Fibroblast of lung (primary cell): ENCODE measurements around the gene TBATA.

Experiments
- EZH2 ChIP-seq: IDR thresholded peaks from 2 replicates; pipeline ENCODE4 v1.5.1; 2012; ENCODE audit warnings: low read length, control low read depth, mild to moderate bottlenecking; ENCODE audit errors: missing control alignments
- TF ChIP-seq, protein P1 (sequence below), 2 donors: IDR thresholded peaks in 1 of 2; conservative IDR thresholded peaks in 1 of 2; 1 replicate in 1 of 2; 2 replicates in 1 of 2; pipeline ENCODE4 v1.5.1; 2011 to 2012; ENCODE audit warnings: low read length in 2 of 2, control low read depth in 1 of 2, inconsistent platforms in 1 of 2, low read depth in 1 of 2, mild to moderate bottlenecking in 1 of 2

DNA sequence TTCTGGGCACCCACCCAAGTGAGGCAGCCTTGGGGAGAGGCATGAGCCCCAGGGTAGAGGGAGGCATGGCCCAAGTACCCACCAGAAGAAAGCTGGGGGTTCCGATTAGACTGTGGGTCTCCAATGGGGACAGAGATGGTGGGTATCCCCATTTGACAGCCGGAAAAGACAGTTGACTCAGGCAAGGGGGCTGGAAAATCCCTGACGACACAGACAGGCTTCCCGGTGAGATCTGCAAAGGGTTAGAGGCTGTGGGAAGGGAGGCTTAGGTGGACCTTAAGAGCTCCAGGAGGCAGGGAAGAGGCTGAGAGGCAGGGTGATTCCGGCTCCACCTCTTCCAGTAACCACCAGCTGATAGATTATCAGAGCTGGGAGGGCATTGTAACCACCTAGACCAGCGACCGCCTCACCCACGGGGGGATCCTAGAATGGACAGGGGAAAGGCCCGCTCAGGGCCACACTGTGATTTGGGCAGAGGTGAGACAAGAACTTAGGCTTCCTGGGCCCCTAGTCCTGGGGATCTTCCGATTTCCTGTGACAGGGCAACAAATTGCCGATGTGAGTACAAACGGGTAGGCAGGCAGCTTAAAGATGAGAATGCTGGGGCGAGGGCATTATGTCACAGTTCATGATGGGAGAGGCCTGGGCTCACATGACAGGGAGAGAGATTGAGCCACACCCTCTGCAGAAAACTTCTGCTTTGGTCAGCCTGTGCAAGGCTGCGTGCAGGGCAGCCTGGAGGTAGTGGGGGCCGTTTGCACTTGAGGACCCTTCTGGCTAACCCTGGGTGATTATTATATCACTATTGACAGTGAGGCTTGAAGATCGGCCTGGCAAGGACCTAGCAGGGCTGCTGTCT is 5.4 kb downstream of the TBATA start:
- TF ChIP-seq, protein P1, sequence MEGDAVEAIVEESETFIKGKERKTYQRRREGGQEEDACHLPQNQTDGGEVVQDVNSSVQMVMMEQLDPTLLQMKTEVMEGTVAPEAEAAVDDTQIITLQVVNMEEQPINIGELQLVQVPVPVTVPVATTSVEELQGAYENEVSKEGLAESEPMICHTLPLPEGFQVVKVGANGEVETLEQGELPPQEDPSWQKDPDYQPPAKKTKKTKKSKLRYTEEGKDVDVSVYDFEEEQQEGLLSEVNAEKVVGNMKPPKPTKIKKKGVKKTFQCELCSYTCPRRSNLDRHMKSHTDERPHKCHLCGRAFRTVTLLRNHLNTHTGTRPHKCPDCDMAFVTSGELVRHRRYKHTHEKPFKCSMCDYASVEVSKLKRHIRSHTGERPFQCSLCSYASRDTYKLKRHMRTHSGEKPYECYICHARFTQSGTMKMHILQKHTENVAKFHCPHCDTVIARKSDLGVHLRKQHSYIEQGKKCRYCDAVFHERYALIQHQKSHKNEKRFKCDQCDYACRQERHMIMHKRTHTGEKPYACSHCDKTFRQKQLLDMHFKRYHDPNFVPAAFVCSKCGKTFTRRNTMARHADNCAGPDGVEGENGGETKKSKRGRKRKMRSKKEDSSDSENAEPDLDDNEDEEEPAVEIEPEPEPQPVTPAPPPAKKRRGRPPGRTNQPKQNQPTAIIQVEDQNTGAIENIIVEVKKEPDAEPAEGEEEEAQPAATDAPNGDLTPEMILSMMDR (conservative IDR thresholded peaks at IDR 0.05 in 1 of 2, IDR thresholded peaks at IDR 0.05 in 1 of 2; ENCODE audit: low read depth in 1 of 2, low read length in 2 of 2) = no peak
- no peak for TF ChIP-seq EZH2
